ENCODE results near the gene ATXN2. TPM values are rescaled to one million over a fixed set of nuclear protein-coding genes. Genes with fewer than 3 reads are reported as not detected.
A peak's percentile ranks its signal among the peaks of the same experiment; 100 is the strongest.
"Not testable (repeated sequence)": the region's sequence is repeated elsewhere in the genome, so short reads cannot be mapped to it uniquely, and the experiment has no call there.

The ATXN2 gene
- total RNA-seq, 4 donors from 2014 or later = 20.3 to 42.9 (median 25.9) TPM

DNA sequence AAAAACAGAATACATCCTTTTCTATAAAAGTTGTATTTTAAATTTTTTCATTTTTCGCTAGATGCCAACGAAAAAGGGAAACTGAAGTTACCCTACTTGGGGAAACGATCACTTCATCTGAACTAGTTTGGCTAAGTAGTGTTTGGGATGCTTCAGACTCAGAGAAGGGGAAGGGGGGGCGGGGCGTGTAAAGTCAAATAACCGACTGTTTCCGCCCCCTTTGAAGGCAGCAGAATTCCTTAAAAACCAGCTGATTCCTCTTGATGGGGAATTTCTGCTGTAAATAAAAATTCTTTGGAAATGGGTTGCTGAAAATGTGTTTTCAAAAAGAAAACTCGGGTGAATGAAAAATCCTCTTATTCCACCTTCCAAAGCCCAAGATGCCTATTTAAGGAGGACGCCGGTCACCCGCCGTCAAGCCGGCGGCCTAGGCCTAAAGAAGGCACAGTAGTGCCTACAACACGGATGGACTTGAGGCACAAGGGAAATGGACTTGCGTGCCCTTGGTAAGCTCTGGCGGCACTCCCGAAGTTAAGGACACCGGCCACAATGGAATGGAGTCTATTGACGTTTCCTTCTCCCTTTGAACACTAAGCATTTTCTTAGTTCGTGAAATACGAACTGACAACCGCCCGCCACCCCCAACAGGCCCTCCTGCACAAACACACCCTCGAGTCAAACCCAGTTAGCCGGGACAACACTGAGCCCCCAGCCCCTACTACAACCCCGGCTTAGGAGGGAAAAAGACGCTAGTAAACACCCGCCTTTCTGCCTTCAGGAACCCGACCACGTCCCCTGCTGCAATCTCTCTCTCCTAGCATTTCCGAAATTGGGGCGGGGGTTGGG, 1.9 kb downstream of the ATXN2 start:
- intact Hi-C loops (cut with DNase I; ENCODE audit: low total_unique reads) = no loop called here
- peak; percentile 26 to 87 for DNase-seq (ENCODE audit: low spot score in 2 of 2)
- H3K4me3 ChIP-seq (ENCODE audit: low read depth, poor library complexity, severe bottlenecking) = peak overlapping the region; percentile 81
- WGBS, 2 donors = 2 to 3% methylated on average over 33 of the region's 33 CpGs
- no peak for TF ChIP-seq POLR2A (IDR thresholded peaks at IDR 0.05)
- TF ChIP-seq, protein P1, sequence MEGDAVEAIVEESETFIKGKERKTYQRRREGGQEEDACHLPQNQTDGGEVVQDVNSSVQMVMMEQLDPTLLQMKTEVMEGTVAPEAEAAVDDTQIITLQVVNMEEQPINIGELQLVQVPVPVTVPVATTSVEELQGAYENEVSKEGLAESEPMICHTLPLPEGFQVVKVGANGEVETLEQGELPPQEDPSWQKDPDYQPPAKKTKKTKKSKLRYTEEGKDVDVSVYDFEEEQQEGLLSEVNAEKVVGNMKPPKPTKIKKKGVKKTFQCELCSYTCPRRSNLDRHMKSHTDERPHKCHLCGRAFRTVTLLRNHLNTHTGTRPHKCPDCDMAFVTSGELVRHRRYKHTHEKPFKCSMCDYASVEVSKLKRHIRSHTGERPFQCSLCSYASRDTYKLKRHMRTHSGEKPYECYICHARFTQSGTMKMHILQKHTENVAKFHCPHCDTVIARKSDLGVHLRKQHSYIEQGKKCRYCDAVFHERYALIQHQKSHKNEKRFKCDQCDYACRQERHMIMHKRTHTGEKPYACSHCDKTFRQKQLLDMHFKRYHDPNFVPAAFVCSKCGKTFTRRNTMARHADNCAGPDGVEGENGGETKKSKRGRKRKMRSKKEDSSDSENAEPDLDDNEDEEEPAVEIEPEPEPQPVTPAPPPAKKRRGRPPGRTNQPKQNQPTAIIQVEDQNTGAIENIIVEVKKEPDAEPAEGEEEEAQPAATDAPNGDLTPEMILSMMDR (IDR thresholded peaks at IDR 0.05) = no peak

DNA sequence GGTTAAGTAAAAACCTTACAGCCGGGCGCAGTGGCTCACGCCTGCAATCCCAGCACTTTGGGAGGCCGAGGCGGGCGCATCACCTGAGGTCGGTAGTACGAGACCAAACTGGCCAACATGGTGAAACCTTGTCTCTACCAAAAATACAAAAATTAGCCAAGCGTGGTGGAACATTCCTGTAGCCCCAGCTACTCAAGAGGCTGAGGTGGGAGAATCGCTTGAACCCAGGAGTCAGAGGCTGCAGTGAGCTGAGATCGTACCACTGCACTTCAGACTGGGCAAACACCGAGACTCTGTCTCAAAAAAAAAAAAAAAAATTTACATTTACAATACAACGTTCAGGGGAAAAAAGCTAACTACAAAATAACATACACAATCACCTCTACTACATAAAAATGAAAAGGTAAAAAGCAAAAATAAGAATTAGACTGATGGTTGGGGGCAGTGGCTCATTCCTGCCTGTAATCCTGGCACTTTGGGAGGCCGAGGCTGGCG, 3.7 kb downstream of the ATXN2 start:
- DNase-seq (ENCODE audit: low spot score in 2 of 2); intact Hi-C loops (cut with DNase I; ENCODE audit: low total_unique reads); H3K4me3 ChIP-seq (ENCODE audit: low read depth, poor library complexity, severe bottlenecking): not testable (repeated sequence)
- 81 to 87% methylated on average over 15 of the region's 15 CpGs for WGBS, 2 donors

DNA sequence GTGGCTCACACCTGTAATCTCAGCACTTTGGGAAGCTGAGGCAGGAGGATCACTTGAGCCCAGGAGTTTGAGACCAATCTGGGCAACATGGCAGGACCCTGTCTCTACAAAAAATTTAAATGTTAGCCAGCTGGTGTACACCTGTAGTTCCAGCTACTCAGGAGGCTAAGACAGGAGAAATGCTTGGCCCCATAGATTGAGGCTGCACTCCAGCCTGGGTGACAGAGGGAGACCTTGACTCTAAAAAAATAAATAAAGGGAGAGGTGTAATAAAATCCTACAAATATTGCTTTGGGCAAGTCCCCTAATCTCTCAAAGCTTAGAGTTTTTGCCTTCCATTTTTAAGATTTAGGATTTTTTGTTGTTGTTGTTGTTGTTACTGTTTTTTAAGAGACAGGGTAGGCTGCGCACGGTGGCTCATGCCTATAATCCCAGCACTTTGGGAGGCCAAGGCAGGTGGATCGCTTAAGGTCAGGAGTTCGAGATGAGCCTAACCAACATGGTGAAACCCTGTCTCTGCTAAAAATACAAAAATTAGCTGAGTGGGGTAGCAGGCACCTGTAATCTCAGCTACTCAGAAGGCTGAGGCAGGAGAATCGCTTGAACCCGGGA, 7.6 kb downstream of the ATXN2 start:
- intact Hi-C loops (cut with DNase I; ENCODE audit: low total_unique reads) = not testable (repeated sequence)
- peak in 1 of 2 donors; percentile 68 for DNase-seq (ENCODE audit: low spot score in 2 of 2)
- WGBS, 2 donors = 86 to 93% methylated on average over 6 of the region's 6 CpGs

DNA sequence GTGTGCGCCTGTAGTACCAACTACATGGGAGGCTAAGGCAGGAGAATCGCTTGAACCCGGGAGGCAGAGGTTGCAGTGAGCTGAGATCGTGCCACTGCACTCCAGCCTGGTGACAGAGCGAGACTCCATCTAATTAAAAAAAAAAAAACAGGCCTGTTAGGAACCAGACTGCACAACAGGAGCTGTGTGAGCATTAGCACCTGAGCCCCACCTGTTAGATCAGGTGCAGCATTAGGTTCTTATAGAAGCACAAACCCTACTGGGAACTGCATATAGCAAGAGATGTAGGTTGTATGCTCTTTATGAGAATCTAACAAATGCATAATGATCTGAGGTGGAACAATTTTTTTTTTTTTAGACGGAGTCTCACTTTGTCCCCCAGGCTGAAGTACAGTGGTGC, 8.6 kb downstream of the ATXN2 start:
- DNase-seq (ENCODE audit: low spot score in 2 of 2) = peak in 1 of 2 donors; percentile 25
- intact Hi-C loops (cut with DNase I; ENCODE audit: low total_unique reads) = no loop called here
- TF ChIP-seq POLR2A (IDR thresholded peaks at IDR 0.05) = no peak
- TF ChIP-seq, protein P1 (IDR thresholded peaks at IDR 0.05) = no peak
- H3K4me3 ChIP-seq (ENCODE audit: low read depth, poor library complexity, severe bottlenecking) = no peak overlapping the region
- 83 to 94% methylated on average over 6 of the region's 6 CpGs for WGBS, 2 donors

More for the DNA sequence above, 7.6 kb downstream of the ATXN2 start:
- not testable (repeated sequence) for H3K4me3 ChIP-seq (ENCODE audit: low read depth, poor library complexity, severe bottlenecking)

DNA sequence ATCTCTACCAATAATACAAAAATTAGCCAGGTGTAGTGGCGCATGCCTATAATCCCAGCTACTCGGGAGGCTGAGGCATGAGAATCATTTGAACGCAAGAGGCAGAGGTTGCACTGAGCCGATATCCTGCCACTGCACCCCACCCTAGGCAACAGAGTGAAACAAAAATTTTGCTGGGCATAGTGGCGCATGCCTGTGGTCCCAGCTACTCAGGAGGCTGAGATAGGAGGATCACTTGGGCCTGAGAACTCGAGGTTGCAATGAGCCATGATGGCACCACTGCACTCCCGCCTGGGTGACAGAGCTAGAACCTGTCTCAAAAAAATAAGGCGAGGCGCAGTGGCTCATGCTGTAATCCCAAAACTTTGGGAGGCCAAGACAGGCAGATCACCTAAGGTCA, 9.5 kb downstream of the ATXN2 start:
- intact Hi-C loops (cut with DNase I; ENCODE audit: low total_unique reads) = no loop called here
- DNase-seq (ENCODE audit: low spot score in 2 of 2) = peak in 1 of 2 donors; percentile 20
- WGBS, 2 donors = 93 to 96% methylated on average over 9 of the region's 9 CpGs
- no peak overlapping the region for H3K4me3 ChIP-seq (ENCODE audit: low read depth, poor library complexity, severe bottlenecking)
- TF ChIP-seq POLR2A (IDR thresholded peaks at IDR 0.05) = no peak
- TF ChIP-seq, protein P1 (IDR thresholded peaks at IDR 0.05) = no peak

DNA sequence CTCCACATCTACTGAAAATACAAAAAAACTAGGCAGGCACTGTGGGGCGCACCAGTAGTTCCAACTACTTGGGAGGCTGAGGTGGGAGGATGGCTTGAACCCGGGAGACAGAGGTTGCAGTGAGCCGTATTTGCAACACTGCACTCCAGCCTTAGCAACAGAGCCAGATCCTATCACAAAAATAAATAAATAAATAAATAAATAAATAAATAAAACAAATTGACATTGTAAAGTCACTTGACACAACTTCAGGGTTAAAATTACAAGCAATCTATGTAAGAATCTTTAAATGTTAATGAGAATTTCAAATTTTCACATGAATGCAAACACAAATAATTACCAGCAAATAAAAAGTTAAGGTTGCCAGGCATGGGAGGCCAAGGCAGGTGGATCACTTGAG, 11.1 kb downstream of the ATXN2 start:
- DNase-seq (ENCODE audit: low spot score in 2 of 2) = no peak
- H3K4me3 ChIP-seq (ENCODE audit: low read depth, poor library complexity, severe bottlenecking) = no peak overlapping the region
- 91 to 92% methylated on average over 3 of the region's 3 CpGs for WGBS, 2 donors
- no peak for TF ChIP-seq POLR2A (IDR thresholded peaks at IDR 0.05)
- TF ChIP-seq, protein P1 (IDR thresholded peaks at IDR 0.05) = no peak
- intact Hi-C loops (cut with DNase I; ENCODE audit: low total_unique reads) = no loop called here
